ENCODE measurements around the gene EMP1. TPM values are rescaled to one million over a fixed set of nuclear protein-coding genes. Genes with fewer than 3 reads are reported as not detected.

EMP1 gene
- total RNA-seq, 2 donors from 2014 or later, result 459 to 1,135 TPM

Other genes starting within 250 kb of the EMP1 start
- under 1 TPM in 1 of 2 donors, not detected in 1; 0.28 TPM for gene GPRC5D, start 244.6 kb upstream of the EMP1 start, total RNA-seq
- gene HEBP1, start 196.5 kb upstream of the EMP1 start, total RNA-seq, result 10 to 100 TPM; 26.0 to 62.9 TPM
- gene FAM234B, start 152.3 kb upstream of the EMP1 start, total RNA-seq, result 1 to 10 TPM; 1.3 to 1.7 TPM
- not detected for gene GSG1, start 93.1 kb upstream of the EMP1 start, total RNA-seq